ENCODE results near the gene UPF1. TPM values are rescaled to one million over a fixed set of nuclear protein-coding genes. Genes with fewer than 3 reads are reported as not detected.
"Not testable (repeated sequence)": the region's sequence is repeated elsewhere in the genome, so short reads cannot be mapped to it uniquely, and the experiment has no call there.

Gene UPF1
- total and polyA plus RNA-seq, 4 donors = 48.3 to 89.2 (median 64.5) TPM

GRCh38 chr19:18915639-18916038, 83.9 kb downstream of the UPF1 start:
- DNase-seq = peak; percentile 33 to 45 (median 39)
- Histone ChIP-seq H3K4me1 (ENCODE audit: control insufficient read depth in 5 of 5, insufficient read depth in 5 of 5, low read length in 5 of 5) (peaks cover 0 to 19% (median 6%) of the 10 kb centered on the region in 5 donors), H3K9ac (ENCODE audit: insufficient read depth in 1 of 2, low read length in 2 of 2) (no peak overlapping the region), H3K4me3 (no peak overlapping the region), H3K27me3 (ENCODE audit: control insufficient read depth in 3 of 3, insufficient read depth in 3 of 3, low read length in 2 of 3) (no peaks in the 10 kb centered on the region), H3K9me3 (ENCODE audit: control insufficient read depth in 4 of 4, insufficient read depth in 3 of 4, low read length in 3 of 4) (no peaks in the 10 kb centered on the region), H3K36me3 (ENCODE audit: control insufficient read depth in 4 of 4, insufficient read depth in 4 of 4, low read length in 4 of 4) (peaks cover 0 to 26% (median 15%) of the 10 kb centered on the region in 4 donors), H3K27ac (ENCODE audit: low read depth in 1 of 2, low read length in 1 of 2) (no peak overlapping the region)
- TF ChIP-seq, protein P1, sequence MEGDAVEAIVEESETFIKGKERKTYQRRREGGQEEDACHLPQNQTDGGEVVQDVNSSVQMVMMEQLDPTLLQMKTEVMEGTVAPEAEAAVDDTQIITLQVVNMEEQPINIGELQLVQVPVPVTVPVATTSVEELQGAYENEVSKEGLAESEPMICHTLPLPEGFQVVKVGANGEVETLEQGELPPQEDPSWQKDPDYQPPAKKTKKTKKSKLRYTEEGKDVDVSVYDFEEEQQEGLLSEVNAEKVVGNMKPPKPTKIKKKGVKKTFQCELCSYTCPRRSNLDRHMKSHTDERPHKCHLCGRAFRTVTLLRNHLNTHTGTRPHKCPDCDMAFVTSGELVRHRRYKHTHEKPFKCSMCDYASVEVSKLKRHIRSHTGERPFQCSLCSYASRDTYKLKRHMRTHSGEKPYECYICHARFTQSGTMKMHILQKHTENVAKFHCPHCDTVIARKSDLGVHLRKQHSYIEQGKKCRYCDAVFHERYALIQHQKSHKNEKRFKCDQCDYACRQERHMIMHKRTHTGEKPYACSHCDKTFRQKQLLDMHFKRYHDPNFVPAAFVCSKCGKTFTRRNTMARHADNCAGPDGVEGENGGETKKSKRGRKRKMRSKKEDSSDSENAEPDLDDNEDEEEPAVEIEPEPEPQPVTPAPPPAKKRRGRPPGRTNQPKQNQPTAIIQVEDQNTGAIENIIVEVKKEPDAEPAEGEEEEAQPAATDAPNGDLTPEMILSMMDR (IDR thresholded peaks at IDR 0.05; ENCODE audit: control extremely low read depth, extremely low read depth) = peak; percentile 0
- WGBS, 2 donors = 57 to 67% methylated on average over 5 of the region's 5 CpGs
- ATAC-seq (ENCODE audit: insufficient read depth, low FRiP score) = no peak

GRCh38 chr19:18917593-18917992, 85.8 kb downstream of the UPF1 start:
- H3K27ac ChIP-seq (ENCODE audit: low read depth in 1 of 2, low read length in 1 of 2); H3K9me3 ChIP-seq (ENCODE audit: control insufficient read depth in 4 of 4, insufficient read depth in 3 of 4, low read length in 3 of 4); ATAC-seq (ENCODE audit: insufficient read depth, low FRiP score); H3K4me3 ChIP-seq; DNase-seq; H3K9ac ChIP-seq (ENCODE audit: insufficient read depth in 1 of 2, low read length in 2 of 2); H3K27me3 ChIP-seq (ENCODE audit: control insufficient read depth in 3 of 3, insufficient read depth in 3 of 3, low read length in 2 of 3): not testable (repeated sequence)
- H3K36me3 ChIP-seq (ENCODE audit: control insufficient read depth in 4 of 4, insufficient read depth in 4 of 4, low read length in 4 of 4) = peaks cover 0 to 34% (median 20%) of the 10 kb centered on the region in 4 donors
- 87 to 88% methylated on average over 9 of the region's 9 CpGs for WGBS, 2 donors
- peaks cover 0 to 21% (median 6%) of the 10 kb centered on the region in 5 donors for H3K4me1 ChIP-seq (ENCODE audit: control insufficient read depth in 5 of 5, insufficient read depth in 5 of 5, low read length in 5 of 5)

Other genes starting within 250 kb of the UPF1 start
- gene REX1BD, start 243.2 kb upstream of the UPF1 start, total RNA-seq = 100 to 1,000 TPM in 1 of 2 donors, 10 to 100 TPM in 1; 51.4 to 114 TPM
- gene REX1BD, start 243.2 kb upstream of the UPF1 start, polyA plus RNA-seq = 10 to 100 TPM; 73.4 to 92.5 TPM
- 10 to 100 TPM; 13.3 to 36.9 TPM for gene CRLF1, start 225.2 kb upstream of the UPF1 start, total RNA-seq
- gene CRLF1, start 225.2 kb upstream of the UPF1 start, polyA plus RNA-seq = 10 to 100 TPM; 12.8 to 48.2 TPM
- 1 to 10 TPM; 1.7 to 2.8 TPM for gene TMEM59L, start 219.1 kb upstream of the UPF1 start, total RNA-seq
- gene TMEM59L, start 219.1 kb upstream of the UPF1 start, polyA plus RNA-seq = 1 to 10 TPM in 1 of 2 donors, under 1 TPM in 1; 0.49 to 1.1 TPM
- gene KLHL26, start 194.9 kb upstream of the UPF1 start, total RNA-seq = 10 to 100 TPM; 11.0 to 18.0 TPM
- 1 to 10 TPM; 4.1 to 5.9 TPM for gene KLHL26, start 194.9 kb upstream of the UPF1 start, polyA plus RNA-seq
- gene CRTC1, start 148.3 kb upstream of the UPF1 start, total RNA-seq = 10 to 100 TPM in 1 of 2 donors, 1 to 10 TPM in 1; 4.2 to 16.0 TPM
- 1 to 10 TPM; 5.8 to 8.7 TPM for gene CRTC1, start 148.3 kb upstream of the UPF1 start, polyA plus RNA-seq
- 1 to 10 TPM in 1 of 2 donors, not detected in 1; 3.5 TPM for gene COMP, start 40.7 kb upstream of the UPF1 start, total RNA-seq
- 1 to 10 TPM; 1.7 to 2.4 TPM for gene COMP, start 40.7 kb upstream of the UPF1 start, polyA plus RNA-seq
- 1 to 10 TPM in 1 of 2 donors, under 1 TPM in 1; 0.55 to 1.7 TPM for gene CERS1, start 64.2 kb downstream of the UPF1 start, total RNA-seq
- under 1 TPM; 0.14 to 0.16 TPM for gene CERS1, start 64.2 kb downstream of the UPF1 start, polyA plus RNA-seq
- gene COPE, start 87.4 kb downstream of the UPF1 start, total RNA-seq = 100 to 1,000 TPM in 1 of 2 donors, 10 to 100 TPM in 1; 94.1 to 265 TPM
- 100 to 1,000 TPM; 285 to 365 TPM for gene COPE, start 87.4 kb downstream of the UPF1 start, polyA plus RNA-seq
- gene DDX49, start 87.8 kb downstream of the UPF1 start, total RNA-seq = 10 to 100 TPM; 32.2 to 59.8 TPM
- 10 to 100 TPM; 52.6 to 69.1 TPM for gene DDX49, start 87.8 kb downstream of the UPF1 start, polyA plus RNA-seq
- gene HOMER3, start 109.3 kb downstream of the UPF1 start, total RNA-seq = 10 to 100 TPM; 22.0 to 24.6 TPM
- 10 to 100 TPM; 23.8 to 40.2 TPM for gene HOMER3, start 109.3 kb downstream of the UPF1 start, polyA plus RNA-seq
- gene SUGP2, start 201.6 kb downstream of the UPF1 start, total RNA-seq = 10 to 100 TPM; 55.2 to 73.4 TPM
- 10 to 100 TPM; 27.6 to 63.9 TPM for gene SUGP2, start 201.6 kb downstream of the UPF1 start, polyA plus RNA-seq
- gene ARMC6, start 201.6 kb downstream of the UPF1 start, total RNA-seq = 10 to 100 TPM; 23.5 to 33.1 TPM
- gene ARMC6, start 201.6 kb downstream of the UPF1 start, polyA plus RNA-seq = 10 to 100 TPM; 31.2 to 33.3 TPM
- 10 to 100 TPM in 1 of 2 donors, 1 to 10 TPM in 1; 7.5 to 10.1 TPM for gene SLC25A42, start 232.0 kb downstream of the UPF1 start, total RNA-seq
- 1 to 10 TPM; 5.8 to 6.4 TPM for gene SLC25A42, start 232.0 kb downstream of the UPF1 start, polyA plus RNA-seq